Tibial nerve (tissue), 3 donors: Measurements from ENCODE around the gene DDX25.

Experiments used
- CTCF ChIP-seq, 5 experiments: fragments of 200-600 bp in 3 of 5; fragments of 450-650 bp in 2 of 5; sonication (generic) in 3 of 5; IDR thresholded peaks; one replicate each; pipeline ENCODE4 v1.5.1; 2016 to 2019; ENCODE audit warnings: antibody characterized with exemption in 5 of 5, mild to moderate bottlenecking in 3 of 5, moderate library complexity in 2 of 5
- POLR2A ChIP-seq, 2 donors: fragments of 450-650 bp; IDR thresholded peaks; one replicate each; pipeline ENCODE4 v1.6.1; 2017; ENCODE audit warnings: antibody characterized with exemption in 2 of 2, mild to moderate bottlenecking in 2 of 2, moderate library complexity in 2 of 2

GRCh38 chr11:125921042-125921441 lies 16.7 kb downstream of the DDX25 start:
- no peak for TF ChIP-seq POLR2A (IDR thresholded peaks at IDR 0.05)
- no peak for TF ChIP-seq CTCF (IDR thresholded peaks at IDR 0.05)
